Progenitor cell of endocrine pancreas (in vitro differentiated cells): ENCODE data around the gene CD69. TPM values are rescaled to one million over a fixed set of nuclear protein-coding genes. Genes with fewer than 3 reads are reported as not detected.

ENCODE experiments used
- DNase-seq: peaks from one replicate; pipeline ENCODE4 v3.0.0; 2021; ENCODE audit warnings: low spot score; ENCODE audit not compliant: unreplicated experiment
- H3K27ac Mint-ChIP-seq: 2 replicates; pipeline ENCODE4 v1.8.0; 2021; ENCODE audit warnings: mild to moderate bottlenecking, moderate library complexity, mixed read lengths
- H3K27me3 Mint-ChIP-seq: 2 replicates; pipeline ENCODE4 v1.8.0; 2021; ENCODE audit warnings: mixed read lengths
- H3K36me3 Mint-ChIP-seq: 2 replicates; pipeline ENCODE4 v1.8.0; 2022; ENCODE audit warnings: mixed read lengths; ENCODE audit not compliant: insufficient read depth
- H3K4me1 Mint-ChIP-seq: 2 replicates; pipeline ENCODE4 v1.8.0; 2021; ENCODE audit warnings: low read depth, mixed read lengths
- H3K4me3 Mint-ChIP-seq: 2 replicates; pipeline ENCODE4 v1.8.0; 2021; ENCODE audit warnings: low read depth, mild to moderate bottlenecking, moderate library complexity, mixed read lengths
- H3K9me3 Mint-ChIP-seq: 2 replicates; pipeline ENCODE4 v1.8.0; 2021; ENCODE audit warnings: low read depth, mixed read lengths
- CTCF ChIP-seq: fragments of 200-600 bp; sonication (generic); IDR thresholded peaks from one replicate; pipeline ENCODE4 v1.5.0; 2021; ENCODE audit warnings: antibody characterized with exemption, mild to moderate bottlenecking; ENCODE audit not compliant: unreplicated experiment
- total RNA-seq: library from RNA; stranded (reverse); gene quantifications from 2 replicates; pipeline ENCODE4 v1.2.1, GENCODE V29; 2021

Gene CD69
- total RNA-seq, 1 donor from 2014 or later = not detected

GRCh38 chr12:9795945-9796344, 35.2 kb upstream of the CD69 start:
- no peak for TF ChIP-seq CTCF
- H3K4me1 Mint-ChIP-seq = peaks cover 7% of the 10 kb centered on the region

GRCh38 chr12:9794484-9795093, 33.9 kb upstream of the CD69 start:
- Mint-ChIP-seq H3K27ac (no peak overlapping the region), H3K4me3 (no peak overlapping the region), H3K4me1 (peaks cover 7% of the 10 kb centered on the region), H3K36me3 (no peaks in the 10 kb centered on the region), H3K9me3 (peaks cover 8% of the 10 kb centered on the region), H3K27me3 (no peaks in the 10 kb centered on the region)
- no peak for DNase-seq
- TF ChIP-seq CTCF = no peak

More at GRCh38 chr12:9795945-9796344, 35.2 kb upstream of the CD69 start:
- H3K9me3 Mint-ChIP-seq = peaks cover under 1% of the 10 kb centered on the region
- no peak overlapping the region for H3K27ac Mint-ChIP-seq
- H3K27me3 Mint-ChIP-seq = no peaks in the 10 kb centered on the region
- DNase-seq = no peak
- H3K36me3 Mint-ChIP-seq = no peaks in the 10 kb centered on the region
- no peak overlapping the region for H3K4me3 Mint-ChIP-seq

- no peak for TF ChIP-seq CTCF
- no peak overlapping the region for H3K27ac Mint-ChIP-seq
- H3K27me3 Mint-ChIP-seq = no peaks in the 10 kb centered on the region
- peaks cover 7% of the 10 kb centered on the region for H3K4me1 Mint-ChIP-seq
- no peak overlapping the region for H3K4me3 Mint-ChIP-seq
- peaks cover 13% of the 10 kb centered on the region for H3K9me3 Mint-ChIP-seq
- DNase-seq = no peak
- H3K36me3 Mint-ChIP-seq = no peaks in the 10 kb centered on the region
Measured at GRCh38 chr12:9793779-9794395, 33.2 kb upstream of the CD69 start.

GRCh38 chr12:9792961-9793617, 32.4 kb upstream of the CD69 start:
- Mint-ChIP-seq H3K27me3 (no peaks in the 10 kb centered on the region), H3K4me1 (peaks cover 6% of the 10 kb centered on the region), H3K4me3 (no peak overlapping the region), H3K27ac (no peak overlapping the region), H3K9me3 (peaks cover 13% of the 10 kb centered on the region), H3K36me3 (no peaks in the 10 kb centered on the region)
- no peak for DNase-seq
- TF ChIP-seq CTCF = no peak

GRCh38 chr12:9792185-9792900, 31.6 kb upstream of the CD69 start:
- peaks cover 6% of the 10 kb centered on the region for H3K4me1 Mint-ChIP-seq
- no peaks in the 10 kb centered on the region for H3K36me3 Mint-ChIP-seq
- DNase-seq = no peak
- TF ChIP-seq CTCF = no peak
- no peak overlapping the region for H3K27ac Mint-ChIP-seq
- H3K27me3 Mint-ChIP-seq = no peaks in the 10 kb centered on the region
- no peak overlapping the region for H3K4me3 Mint-ChIP-seq
- peaks cover 13% of the 10 kb centered on the region for H3K9me3 Mint-ChIP-seq
